GM23338 (cell line): Measurements from ENCODE around the gene ARMH4.

Source experiments
- EZH2 ChIP-seq: fragments of 200-600 bp; sonication (generic); IDR thresholded peaks from one replicate; pipeline ENCODE4 v1.8.0; 2017; ENCODE audit warnings: antibody characterized with exemption, mild to moderate bottlenecking, low read depth; ENCODE audit not compliant: unreplicated experiment
- EZH2phosphoT487 ChIP-seq: fragments of 200-600 bp; sonication (generic); IDR thresholded peaks from one replicate; pipeline ENCODE4 v1.8.1; 2018; ENCODE audit warnings: antibody characterized with exemption; ENCODE audit not compliant: unreplicated experiment
- POLR2AphosphoS5 ChIP-seq: IDR thresholded peaks from 2 replicates; pipeline ENCODE4 v1.6.1; 2016; ENCODE audit warnings: antibody characterized with exemption, low read depth
- TF ChIP-seq, protein P1 (sequence below), 2 experiments: fragments of 200-600 bp in 1 of 2; sonication (generic) in 1 of 2; conservative IDR thresholded peaks; 2 replicates each; pipeline versions ENCODE4 v1.5.1 to v1.6.1; 2016 to 2017; ENCODE audit warnings: antibody characterized with exemption in 2 of 2, low read depth in 2 of 2, mild to moderate bottlenecking in 2 of 2, moderate library complexity in 1 of 2
- TF ChIP-seq, protein P2 (sequence below): IDR thresholded peaks from one replicate; pipeline ENCODE4 v1.6.1; 2018; ENCODE audit warnings: antibody characterized with exemption; ENCODE audit not compliant: unreplicated experiment

DNA sequence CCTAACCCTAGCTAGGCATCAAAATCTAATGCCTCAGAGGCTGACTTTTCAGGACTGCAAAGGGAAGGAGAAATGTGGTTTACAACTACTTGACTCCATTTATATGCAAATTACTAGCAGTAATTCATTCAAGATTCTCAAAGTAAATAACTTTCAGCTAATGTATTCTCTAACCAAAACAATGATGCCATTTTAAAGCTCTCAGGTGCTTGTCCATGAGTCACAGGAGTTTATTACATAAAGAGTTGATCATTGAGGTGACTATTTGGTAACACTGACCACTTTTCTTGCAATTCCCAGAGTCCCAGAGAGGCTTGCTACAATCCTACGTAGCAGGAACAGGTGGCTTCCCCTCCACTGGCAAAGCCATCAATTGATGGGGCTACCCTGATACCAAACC lies 177.1 kb downstream of the ARMH4 start:
- TF ChIP-seq, protein P1, sequence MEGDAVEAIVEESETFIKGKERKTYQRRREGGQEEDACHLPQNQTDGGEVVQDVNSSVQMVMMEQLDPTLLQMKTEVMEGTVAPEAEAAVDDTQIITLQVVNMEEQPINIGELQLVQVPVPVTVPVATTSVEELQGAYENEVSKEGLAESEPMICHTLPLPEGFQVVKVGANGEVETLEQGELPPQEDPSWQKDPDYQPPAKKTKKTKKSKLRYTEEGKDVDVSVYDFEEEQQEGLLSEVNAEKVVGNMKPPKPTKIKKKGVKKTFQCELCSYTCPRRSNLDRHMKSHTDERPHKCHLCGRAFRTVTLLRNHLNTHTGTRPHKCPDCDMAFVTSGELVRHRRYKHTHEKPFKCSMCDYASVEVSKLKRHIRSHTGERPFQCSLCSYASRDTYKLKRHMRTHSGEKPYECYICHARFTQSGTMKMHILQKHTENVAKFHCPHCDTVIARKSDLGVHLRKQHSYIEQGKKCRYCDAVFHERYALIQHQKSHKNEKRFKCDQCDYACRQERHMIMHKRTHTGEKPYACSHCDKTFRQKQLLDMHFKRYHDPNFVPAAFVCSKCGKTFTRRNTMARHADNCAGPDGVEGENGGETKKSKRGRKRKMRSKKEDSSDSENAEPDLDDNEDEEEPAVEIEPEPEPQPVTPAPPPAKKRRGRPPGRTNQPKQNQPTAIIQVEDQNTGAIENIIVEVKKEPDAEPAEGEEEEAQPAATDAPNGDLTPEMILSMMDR (conservative IDR thresholded peaks at IDR 0.05; ENCODE audit: low read depth in 2 of 2): no peak
- TF ChIP-seq EZH2phosphoT487: no peak
- no peak for TF ChIP-seq EZH2
- no peak for TF ChIP-seq POLR2AphosphoS5
- TF ChIP-seq, protein P2, sequence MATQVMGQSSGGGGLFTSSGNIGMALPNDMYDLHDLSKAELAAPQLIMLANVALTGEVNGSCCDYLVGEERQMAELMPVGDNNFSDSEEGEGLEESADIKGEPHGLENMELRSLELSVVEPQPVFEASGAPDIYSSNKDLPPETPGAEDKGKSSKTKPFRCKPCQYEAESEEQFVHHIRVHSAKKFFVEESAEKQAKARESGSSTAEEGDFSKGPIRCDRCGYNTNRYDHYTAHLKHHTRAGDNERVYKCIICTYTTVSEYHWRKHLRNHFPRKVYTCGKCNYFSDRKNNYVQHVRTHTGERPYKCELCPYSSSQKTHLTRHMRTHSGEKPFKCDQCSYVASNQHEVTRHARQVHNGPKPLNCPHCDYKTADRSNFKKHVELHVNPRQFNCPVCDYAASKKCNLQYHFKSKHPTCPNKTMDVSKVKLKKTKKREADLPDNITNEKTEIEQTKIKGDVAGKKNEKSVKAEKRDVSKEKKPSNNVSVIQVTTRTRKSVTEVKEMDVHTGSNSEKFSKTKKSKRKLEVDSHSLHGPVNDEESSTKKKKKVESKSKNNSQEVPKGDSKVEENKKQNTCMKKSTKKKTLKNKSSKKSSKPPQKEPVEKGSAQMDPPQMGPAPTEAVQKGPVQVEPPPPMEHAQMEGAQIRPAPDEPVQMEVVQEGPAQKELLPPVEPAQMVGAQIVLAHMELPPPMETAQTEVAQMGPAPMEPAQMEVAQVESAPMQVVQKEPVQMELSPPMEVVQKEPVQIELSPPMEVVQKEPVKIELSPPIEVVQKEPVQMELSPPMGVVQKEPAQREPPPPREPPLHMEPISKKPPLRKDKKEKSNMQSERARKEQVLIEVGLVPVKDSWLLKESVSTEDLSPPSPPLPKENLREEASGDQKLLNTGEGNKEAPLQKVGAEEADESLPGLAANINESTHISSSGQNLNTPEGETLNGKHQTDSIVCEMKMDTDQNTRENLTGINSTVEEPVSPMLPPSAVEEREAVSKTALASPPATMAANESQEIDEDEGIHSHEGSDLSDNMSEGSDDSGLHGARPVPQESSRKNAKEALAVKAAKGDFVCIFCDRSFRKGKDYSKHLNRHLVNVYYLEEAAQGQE: no peak
